Endothelial cell of umbilical vein (primary cell): ENCODE measurements around the gene DLEU7. TPM values are rescaled to one million over a fixed set of nuclear protein-coding genes. Genes with fewer than 3 reads are reported as not detected.

Experiments used
- BruUV-seq: library from RNA; stranded (reverse); fragments of 400-500 nt; replicated peaks from 2 replicates; lab custom pipeline; 2021; lab: Mats Ljungman, UMichigan
- CTCF ChIA-PET: fragments of 300-600, 350-600 bp; sonication (Branson Sonifier 250); formaldehyde crosslinking; loops from one replicate; lab custom pipeline; 2021; ENCODE audit warnings: antibody characterized with exemption, inconsistent platforms; lab: Charles Lee
- POLR2A ChIA-PET: fragments of 300-600, 350-600 bp; sonication (Branson Sonifier 250); formaldehyde crosslinking; loops from one replicate; lab custom pipeline; 2021; ENCODE audit warnings: antibody characterized with exemption, inconsistent platforms; lab: Charles Lee
- DNase-seq: peaks from one replicate; pipeline ENCODE4 v3.0.0-alpha.2; 2011; ENCODE audit warnings: low read depth, low spot score
- FAIRE-seq: peaks from 2 replicates; lab custom pipeline; 2011; peaks lifted over from hg19 to GRCh38; lab: Jason Lieb, UNC
- H2AFZ ChIP-seq: 2 replicates; pipeline ENCODE4 v1.6.0; 2012; ENCODE audit warnings: low read depth, low read length, control low read depth, inconsistent platforms
- H3K27ac ChIP-seq: 2 replicates; pipeline ENCODE4 v1.5.1; 2011; ENCODE audit warnings: low read depth, mild to moderate bottlenecking, control low read depth, low read length, moderate library complexity; ENCODE audit not compliant: insufficient read depth
- H3K27me3 ChIP-seq, 2 experiments: 2 replicates each; pipeline versions ENCODE4 v1.6.0 to v1.6.1; 2011; ENCODE audit warnings: low read length in 2 of 2, mixed read lengths in 1 of 2; ENCODE audit not compliant: control insufficient read depth in 2 of 2, insufficient read depth in 2 of 2
- H3K36me3 ChIP-seq, 2 experiments: 2 replicates in 1 of 2; 3 replicates in 1 of 2; pipeline ENCODE4 v1.5.1; 2011; ENCODE audit warnings: low read length in 2 of 2, mild to moderate bottlenecking in 1 of 2, moderate library complexity in 1 of 2; ENCODE audit not compliant: control insufficient read depth in 2 of 2, insufficient read depth in 2 of 2; ENCODE audit errors: extremely low read depth in 1 of 2
- H3K4me1 ChIP-seq: 3 replicates; pipeline ENCODE4 v1.5.1; 2011; ENCODE audit warnings: mild to moderate bottlenecking, low read length; ENCODE audit not compliant: control insufficient read depth, insufficient read depth; ENCODE audit errors: extremely low read depth
- H3K4me2 ChIP-seq: 2 replicates; pipeline ENCODE4 v1.6.1; 2011; ENCODE audit warnings: low read length, control low read depth, mixed read lengths; ENCODE audit not compliant: insufficient read depth
- H3K4me3 ChIP-seq, 3 experiments: fragments of 200-600 bp in 1 of 3; sonication (generic), shearing (Covaris generic) in 1 of 3; replicated peaks in 1 of 3; 2 replicates each; pipeline ENCODE4 v1.5.1; 2011 to 2016; ENCODE audit warnings: control low read depth in 3 of 3, low read length in 3 of 3, mild to moderate bottlenecking in 2 of 3, inconsistent platforms in 1 of 3, low read depth in 1 of 3, moderate library complexity in 1 of 3; ENCODE audit not compliant: insufficient read depth in 1 of 3
- H3K79me2 ChIP-seq: 2 replicates; pipeline ENCODE4 v1.6.0; 2012; ENCODE audit warnings: low read length, inconsistent platforms; ENCODE audit not compliant: control insufficient read depth, insufficient read depth
- H3K9ac ChIP-seq: replicated peaks from 2 replicates; pipeline ENCODE3; 2011; ENCODE audit warnings: low read length, control low read depth; ENCODE audit not compliant: insufficient read depth; ENCODE audit errors: extremely low read depth
- H3K9me1 ChIP-seq: replicated peaks from 3 replicates; pipeline ENCODE4 v1.6.0; 2011; ENCODE audit warnings: mild to moderate bottlenecking, low read length; ENCODE audit not compliant: control insufficient read depth, insufficient read depth; ENCODE audit errors: extremely low read depth
- H3K9me3 ChIP-seq: replicated peaks from 2 replicates; pipeline ENCODE4 v1.5.1; 2012; ENCODE audit warnings: low read length, inconsistent platforms; ENCODE audit not compliant: control insufficient read depth, insufficient read depth
- H4K20me1 ChIP-seq: replicated peaks from 2 replicates; pipeline ENCODE3; 2011; ENCODE audit warnings: mild to moderate bottlenecking, low read length; ENCODE audit not compliant: control insufficient read depth, insufficient read depth; ENCODE audit errors: extremely low read depth
- CTCF ChIP-seq, 2 donors: IDR thresholded peaks; 1 replicate in 1 of 2; 2 replicates in 1 of 2; pipeline ENCODE4 v1.5.1; 2011; ENCODE audit warnings: low read length in 2 of 2, mild to moderate bottlenecking in 2 of 2, moderate library complexity in 2 of 2, control low read depth in 1 of 2, inconsistent platforms in 1 of 2, low read depth in 1 of 2; ENCODE audit not compliant: insufficient read depth in 1 of 2; ENCODE audit errors: extremely low read depth in 1 of 2
- FOS ChIP-seq: IDR thresholded peaks from 2 replicates; pipeline ENCODE4 v1.6.1; 2011; ENCODE audit warnings: mild to moderate bottlenecking, low read length, moderate library complexity, borderline replicate concordance; ENCODE audit not compliant: insufficient read depth
- MYC ChIP-seq: IDR thresholded peaks from one replicate; pipeline ENCODE4 v1.6.1; 2011; ENCODE audit warnings: mild to moderate bottlenecking, low read depth, low read length
- POLR2A ChIP-seq: IDR thresholded peaks from 2 replicates; pipeline ENCODE4 v1.6.1; 2012; ENCODE audit warnings: low read depth, mild to moderate bottlenecking, control low read depth, low read length
- POLR2AphosphoS5 ChIP-seq: IDR thresholded peaks from 2 replicates; pipeline ENCODE4 v1.6.1; 2012; ENCODE audit warnings: low read depth, mild to moderate bottlenecking, control low read depth, low read length, moderate library complexity; ENCODE audit not compliant: insufficient read depth
- dilution Hi-C: fragments of 300-500 bp; cut with MboI; formaldehyde crosslinking; loops from one replicate; pipeline ENCODE4 v1.15.0; 2019; ENCODE audit warnings: low sequenced_read_pairs; ENCODE audit not compliant: extremely low pct_ligation_motif_present
- intact Hi-C: fragments of 100-400 bp; cut with micrococcal nuclease; formaldehyde crosslinking; loops from one replicate; pipeline ENCODE4 v1.10.0; 2022
- polyA plus RNA-seq, 4 experiments: library from polyadenylated mRNA; depleted of rRNA in 3 of 4; stranded (reverse) in 3 of 4; unstranded in 1 of 4; fragments of >200 nt; gene quantifications; 2 replicates each; pipeline versions ENCODE4 v1.2.1 to v1.2.3, GENCODE V29; 2011 to 2012; ENCODE audit warnings: missing spikeins in 1 of 4
- total RNA-seq: library from RNA; stranded (reverse); gene quantifications from 2 replicates; pipeline ENCODE4 v1.2.3, GENCODE V29; 2021

DLEU7 gene
- total and polyA plus RNA-seq, 2 donors (not counting 3 experiments of a cell fraction or from before 2014, with no cell fraction given), result not detected

GRCh38 chr13:50846861-50847475 lies 3.5 kb upstream of the DLEU7 start:
- POLR2A ChIA-PET, result no interaction called here

More at GRCh38 chr13:50846861-50847475, 3.5 kb upstream of the DLEU7 start:
- no peak overlapping the region for H3K27ac ChIP-seq
- no peak overlapping the region for H3K4me3 ChIP-seq
- no peaks in the 10 kb centered on the region for H3K9me3 ChIP-seq
- DNase-seq (no peak), FAIRE-seq (no peak)
- CTCF ChIA-PET, result interaction anchor here (1.3 kb wide), 1 partner anchor 746 kb away, joined by 3 read pairs; no protein-coding TSS in a partner anchor
- no peaks in the 10 kb centered on the region for H3K4me1 ChIP-seq
- dilution Hi-C loops (no loop called here), intact Hi-C loops (no loop called here)
- no peaks in the 10 kb centered on the region for H4K20me1 ChIP-seq
- H3K79me2 ChIP-seq, result no peaks in the 10 kb centered on the region
- BruUV-seq, result no TSS peak
- H3K9me1 ChIP-seq, result no peaks in the 10 kb centered on the region
- no peak overlapping the region for H3K9ac ChIP-seq
- H3K4me2 ChIP-seq, result no peak overlapping the region
- H2AFZ ChIP-seq, result no peak overlapping the region
- peaks cover 24 to 31% of the 10 kb centered on the region in 2 experiments for H3K27me3 ChIP-seq
- no peak for TF ChIP-seq MYC
- TF ChIP-seq POLR2AphosphoS5, result no peak
- no peak for TF ChIP-seq CTCF (IDR thresholded peaks at IDR 0.05; ENCODE audit: extremely low read depth in 1 of 2, insufficient read depth in 1 of 2, low read depth in 1 of 2, low read length in 2 of 2)
- no peak for TF ChIP-seq FOS
- TF ChIP-seq POLR2A, result no peak
- no peaks in the 10 kb centered on the region for H3K36me3 ChIP-seq
